Measurements from ENCODE around the gene CLCN5. TPM values are rescaled to one million over a fixed set of nuclear protein-coding genes. Genes with fewer than 3 reads are reported as not detected.

CLCN5 gene
- total and polyA plus RNA-seq, 4 donors = 2.7 to 18.5 (median 7.5) TPM

DNA sequence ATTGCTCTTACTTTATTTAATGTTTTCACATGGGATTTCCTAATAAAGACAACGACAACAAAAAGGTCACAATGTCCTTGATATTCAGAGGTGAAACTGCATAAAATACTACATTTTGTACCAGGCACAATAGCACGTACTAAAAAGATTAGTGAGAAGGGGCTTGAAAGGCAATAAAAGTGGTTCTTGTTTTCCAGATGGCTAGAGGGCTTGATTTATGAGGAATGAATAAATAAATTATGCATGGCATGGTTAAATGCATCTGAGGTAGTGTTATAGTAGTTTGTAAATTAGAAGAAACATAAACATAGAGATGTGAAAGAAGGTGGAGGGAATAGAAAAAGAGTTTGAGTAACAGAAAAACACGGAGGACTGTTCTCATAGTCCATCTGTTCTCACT, 123.4 kb downstream of the CLCN5 start:
- no peaks in the 10 kb centered on the region for H3K4me1 ChIP-seq (ENCODE audit: control insufficient read depth in 5 of 5, insufficient read depth in 5 of 5, low read length in 5 of 5)
- TF ChIP-seq, protein P1, sequence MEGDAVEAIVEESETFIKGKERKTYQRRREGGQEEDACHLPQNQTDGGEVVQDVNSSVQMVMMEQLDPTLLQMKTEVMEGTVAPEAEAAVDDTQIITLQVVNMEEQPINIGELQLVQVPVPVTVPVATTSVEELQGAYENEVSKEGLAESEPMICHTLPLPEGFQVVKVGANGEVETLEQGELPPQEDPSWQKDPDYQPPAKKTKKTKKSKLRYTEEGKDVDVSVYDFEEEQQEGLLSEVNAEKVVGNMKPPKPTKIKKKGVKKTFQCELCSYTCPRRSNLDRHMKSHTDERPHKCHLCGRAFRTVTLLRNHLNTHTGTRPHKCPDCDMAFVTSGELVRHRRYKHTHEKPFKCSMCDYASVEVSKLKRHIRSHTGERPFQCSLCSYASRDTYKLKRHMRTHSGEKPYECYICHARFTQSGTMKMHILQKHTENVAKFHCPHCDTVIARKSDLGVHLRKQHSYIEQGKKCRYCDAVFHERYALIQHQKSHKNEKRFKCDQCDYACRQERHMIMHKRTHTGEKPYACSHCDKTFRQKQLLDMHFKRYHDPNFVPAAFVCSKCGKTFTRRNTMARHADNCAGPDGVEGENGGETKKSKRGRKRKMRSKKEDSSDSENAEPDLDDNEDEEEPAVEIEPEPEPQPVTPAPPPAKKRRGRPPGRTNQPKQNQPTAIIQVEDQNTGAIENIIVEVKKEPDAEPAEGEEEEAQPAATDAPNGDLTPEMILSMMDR (IDR thresholded peaks at IDR 0.05; ENCODE audit: control extremely low read depth, extremely low read depth) = no peak
- no peak for DNase-seq
- H3K27me3 ChIP-seq (ENCODE audit: control insufficient read depth in 3 of 3, insufficient read depth in 3 of 3, low read length in 2 of 3) = peaks cover 0 to 8% (median 5%) of the 10 kb centered on the region in 3 donors
- no peaks in the 10 kb centered on the region for H3K9me3 ChIP-seq (ENCODE audit: control insufficient read depth in 4 of 4, insufficient read depth in 3 of 4, low read length in 3 of 4)
- WGBS, 2 donors = 68 to 93% methylated on average over 3 of the region's 3 CpGs
- H3K9ac ChIP-seq (ENCODE audit: insufficient read depth in 1 of 2, low read length in 2 of 2) = no peak overlapping the region
- no peak overlapping the region for H3K4me3 ChIP-seq
- no peak overlapping the region for H3K27ac ChIP-seq (ENCODE audit: low read depth in 1 of 2, low read length in 1 of 2)
- ATAC-seq (ENCODE audit: insufficient read depth, low FRiP score) = no peak
- H3K36me3 ChIP-seq (ENCODE audit: control insufficient read depth in 4 of 4, insufficient read depth in 4 of 4, low read length in 4 of 4) = no peaks in the 10 kb centered on the region

DNA sequence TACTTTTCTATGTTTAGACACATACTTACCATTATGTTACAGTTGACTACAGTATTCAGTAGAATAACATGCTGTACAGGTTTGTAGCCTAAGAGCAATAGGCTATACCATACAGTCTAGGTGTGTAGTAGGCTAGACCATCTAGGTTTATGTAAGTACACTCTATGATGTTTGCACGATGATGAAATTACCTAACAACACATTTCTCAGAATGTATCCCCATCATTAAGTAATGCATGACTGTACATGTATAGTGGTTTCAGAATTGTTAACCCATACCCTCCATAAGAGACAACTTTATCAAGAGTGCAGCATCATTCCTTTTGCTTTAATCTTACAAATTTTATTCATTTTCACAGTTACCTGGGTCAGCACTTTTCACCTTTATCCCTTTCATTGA, 126.8 kb downstream of the CLCN5 start:
- 70 to 82% methylated on average over 1 of the region's 1 CpG for WGBS, 2 donors
- ATAC-seq (ENCODE audit: insufficient read depth, low FRiP score) = no peak

DNA sequence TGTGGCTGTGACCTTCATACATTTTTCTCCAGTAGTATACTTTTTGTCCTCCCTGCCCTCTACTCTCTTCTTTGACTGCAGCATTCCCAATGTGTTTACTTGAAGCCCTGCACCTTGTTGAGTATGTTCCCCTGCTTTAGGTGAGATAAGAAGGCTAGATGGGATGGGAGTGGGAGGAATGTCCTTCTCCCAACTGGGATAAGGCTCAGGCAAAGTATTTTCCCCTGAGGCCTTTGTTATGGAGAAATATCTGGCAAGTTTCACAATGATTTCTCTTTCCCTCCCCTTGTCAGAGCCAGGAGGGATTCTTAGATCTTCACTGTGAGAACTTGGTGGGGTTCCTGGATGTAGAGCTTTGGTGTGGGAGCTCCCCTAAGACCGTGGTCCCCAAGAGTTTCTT, 131.8 kb downstream of the CLCN5 start:
- H3K4me1 ChIP-seq (ENCODE audit: control insufficient read depth in 5 of 5, insufficient read depth in 5 of 5, low read length in 5 of 5) = no peaks in the 10 kb centered on the region
- TF ChIP-seq, protein P1 (IDR thresholded peaks at IDR 0.05; ENCODE audit: control extremely low read depth, extremely low read depth) = no peak
- H3K27me3 ChIP-seq (ENCODE audit: control insufficient read depth in 3 of 3, insufficient read depth in 3 of 3, low read length in 2 of 3) = peaks cover 0 to 4% (median 0%) of the 10 kb centered on the region in 3 donors
- no peak overlapping the region for H3K9ac ChIP-seq (ENCODE audit: insufficient read depth in 1 of 2, low read length in 2 of 2)
- no peaks in the 10 kb centered on the region for H3K36me3 ChIP-seq (ENCODE audit: control insufficient read depth in 4 of 4, insufficient read depth in 4 of 4, low read length in 4 of 4)
- no peaks in the 10 kb centered on the region for H3K9me3 ChIP-seq (ENCODE audit: control insufficient read depth in 4 of 4, insufficient read depth in 3 of 4, low read length in 3 of 4)
- no peak for DNase-seq
- ATAC-seq (ENCODE audit: insufficient read depth, low FRiP score) = no peak
- 55 to 93% methylated on average over 1 of the region's 1 CpG for WGBS, 2 donors
- H3K4me3 ChIP-seq = no peak overlapping the region
- no peak overlapping the region for H3K27ac ChIP-seq (ENCODE audit: low read depth in 1 of 2, low read length in 1 of 2)

More for the DNA sequence above, 126.8 kb downstream of the CLCN5 start:
- Histone ChIP-seq H3K4me3 (no peak overlapping the region), H3K4me1 (ENCODE audit: control insufficient read depth in 5 of 5, insufficient read depth in 5 of 5, low read length in 5 of 5) (no peaks in the 10 kb centered on the region), H3K9ac (ENCODE audit: insufficient read depth in 1 of 2, low read length in 2 of 2) (no peak overlapping the region), H3K27me3 (ENCODE audit: control insufficient read depth in 3 of 3, insufficient read depth in 3 of 3, low read length in 2 of 3) (peaks cover 0 to 8% (median 5%) of the 10 kb centered on the region in 3 donors), H3K9me3 (ENCODE audit: control insufficient read depth in 4 of 4, insufficient read depth in 3 of 4, low read length in 3 of 4) (no peaks in the 10 kb centered on the region), H3K36me3 (ENCODE audit: control insufficient read depth in 4 of 4, insufficient read depth in 4 of 4, low read length in 4 of 4) (no peaks in the 10 kb centered on the region), H3K27ac (ENCODE audit: low read depth in 1 of 2, low read length in 1 of 2) (no peak overlapping the region)
- TF ChIP-seq, protein P1 (IDR thresholded peaks at IDR 0.05; ENCODE audit: control extremely low read depth, extremely low read depth) = no peak
- no peak for DNase-seq

DNA sequence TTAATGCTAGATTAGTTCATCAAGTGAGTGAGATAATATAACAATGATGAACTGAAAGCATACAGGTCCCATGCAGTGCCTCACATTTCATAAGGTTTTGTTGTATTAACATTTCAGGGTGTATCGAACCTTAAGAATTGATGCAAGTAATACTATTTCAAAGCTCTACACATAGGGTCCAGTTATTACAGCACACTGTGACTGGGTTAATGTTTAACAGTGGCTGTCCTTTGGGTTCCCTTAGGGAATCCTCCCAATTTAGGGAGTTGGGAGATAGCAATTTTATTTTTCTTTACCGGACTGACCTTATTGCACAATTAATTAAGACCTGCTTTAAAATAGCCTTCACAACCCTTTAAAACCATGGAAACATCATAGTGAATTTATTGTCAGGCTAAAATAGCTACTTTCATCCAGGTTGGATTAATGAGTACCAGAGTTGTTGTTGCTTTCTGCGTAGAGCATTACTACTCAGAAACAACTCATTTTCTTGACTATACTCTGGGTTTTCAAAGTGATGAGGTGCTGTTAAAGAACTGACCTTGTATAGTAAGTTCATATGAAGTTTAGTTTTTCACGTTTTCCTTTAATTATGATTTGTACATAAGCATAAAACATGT, 144.0 kb downstream of the CLCN5 start:
- H3K36me3 ChIP-seq (ENCODE audit: control insufficient read depth in 4 of 4, insufficient read depth in 4 of 4, low read length in 4 of 4) = no peaks in the 10 kb centered on the region
- no peak overlapping the region for H3K4me3 ChIP-seq
- no peak overlapping the region for H3K9ac ChIP-seq (ENCODE audit: insufficient read depth in 1 of 2, low read length in 2 of 2)
- no peaks in the 10 kb centered on the region for H3K4me1 ChIP-seq (ENCODE audit: control insufficient read depth in 5 of 5, insufficient read depth in 5 of 5, low read length in 5 of 5)
- 76 to 82% methylated on average over 4 of the region's 4 CpGs for WGBS, 2 donors
- ATAC-seq (ENCODE audit: insufficient read depth, low FRiP score) = no peak
- TF ChIP-seq, protein P1 (IDR thresholded peaks at IDR 0.05; ENCODE audit: control extremely low read depth, extremely low read depth) = no peak
- H3K9me3 ChIP-seq (ENCODE audit: control insufficient read depth in 4 of 4, insufficient read depth in 3 of 4, low read length in 3 of 4) = peaks cover 0 to 2% (median 0%) of the 10 kb centered on the region in 4 donors
- H3K27me3 ChIP-seq (ENCODE audit: control insufficient read depth in 3 of 3, insufficient read depth in 3 of 3, low read length in 2 of 3) = peaks cover 0 to 4% (median 3%) of the 10 kb centered on the region in 3 donors
- DNase-seq = no peak
- no peak overlapping the region for H3K27ac ChIP-seq (ENCODE audit: low read depth in 1 of 2, low read length in 1 of 2)
